CD14-positive monocyte (primary cell): Measurements from ENCODE around the gene ITSN1. TPM values are rescaled to one million over a fixed set of nuclear protein-coding genes. Genes with fewer than 3 reads are reported as not detected.

ENCODE experiments used
- DNase-seq, 3 donors: peaks; one replicate each; pipeline ENCODE4 v3.0.0-alpha.2; 2011 to 2022
- H2AFZ ChIP-seq: 2 replicates; pipeline ENCODE4 v1.6.0; 2012; ENCODE audit warnings: mild to moderate bottlenecking, low read depth, low read length, inconsistent platforms; ENCODE audit not compliant: insufficient read depth, poor library complexity, severe bottlenecking
- H3K27ac ChIP-seq, 2 donors: 1 replicate in 1 of 2; 2 replicates in 1 of 2; pipeline ENCODE4 v1.5.1; 2012 to 2013; ENCODE audit warnings: low read length in 2 of 2, control low read depth in 1 of 2, inconsistent platforms in 1 of 2, low read depth in 1 of 2, mild to moderate bottlenecking in 1 of 2
- H3K27me3 ChIP-seq, 2 donors: one replicate each; pipeline versions ENCODE4 v1.6.0 to v1.6.1; 2011 to 2013; ENCODE audit warnings: low read length in 2 of 2; ENCODE audit not compliant: control insufficient read depth in 2 of 2, insufficient read depth in 2 of 2
- H3K36me3 ChIP-seq, 2 donors: replicated peaks in 1 of 2; 1 replicate in 1 of 2; 2 replicates in 1 of 2; pipeline versions ENCODE4 v1.5.1 to v1.6.1; 2012 to 2013; ENCODE audit warnings: low read length in 2 of 2, control low read depth in 1 of 2, inconsistent platforms in 1 of 2, mild to moderate bottlenecking in 1 of 2; ENCODE audit not compliant: insufficient read depth in 2 of 2, control insufficient read depth in 1 of 2
- H3K4me1 ChIP-seq, 2 donors: 1 replicate in 1 of 2; 2 replicates in 1 of 2; pipeline versions ENCODE4 v1.5.1 to v1.6.1; 2012 to 2013; ENCODE audit warnings: low read length in 2 of 2, control low read depth in 1 of 2, inconsistent platforms in 1 of 2, mild to moderate bottlenecking in 1 of 2, moderate library complexity in 1 of 2; ENCODE audit not compliant: insufficient read depth in 2 of 2, control insufficient read depth in 1 of 2
- H3K4me2 ChIP-seq: replicated peaks from 2 replicates; pipeline ENCODE3; 2012; ENCODE audit warnings: low read length, moderate library complexity, mild to moderate bottlenecking; ENCODE audit not compliant: poor library complexity, severe bottlenecking; ENCODE audit errors: extremely low read depth
- H3K4me3 ChIP-seq, 3 experiments: fragments of 200-600 bp in 1 of 3; sonication (generic) in 1 of 3; replicated peaks in 1 of 3; 1 replicate in 2 of 3; 2 replicates in 1 of 3; pipeline ENCODE4 v1.5.1; 2011 to 2013; ENCODE audit warnings: low read length in 3 of 3, mild to moderate bottlenecking in 3 of 3, control low read depth in 2 of 3, low read depth in 2 of 3, inconsistent platforms in 1 of 3, moderate library complexity in 1 of 3
- H3K79me2 ChIP-seq: 2 replicates; pipeline ENCODE4 v1.6.0; 2012; ENCODE audit warnings: mild to moderate bottlenecking, control low read depth, inconsistent platforms, low read length, moderate library complexity; ENCODE audit not compliant: insufficient read depth
- H3K9ac ChIP-seq: 2 replicates; pipeline ENCODE4 v1.6.0; 2017; ENCODE audit warnings: low read length, mild to moderate bottlenecking; ENCODE audit not compliant: insufficient read depth, poor library complexity, severe bottlenecking
- H3K9me3 ChIP-seq, 2 donors: replicated peaks in 1 of 2; 1 replicate in 1 of 2; 2 replicates in 1 of 2; pipeline versions ENCODE4 v1.5.1 to v1.6.1; 2012 to 2013; ENCODE audit warnings: low read length in 2 of 2, control low read depth in 1 of 2; ENCODE audit not compliant: control insufficient read depth in 1 of 2, insufficient read depth in 1 of 2
- H4K20me1 ChIP-seq: 2 replicates; pipeline ENCODE4 v1.6.0; 2012; ENCODE audit warnings: mild to moderate bottlenecking, low read length, control low read depth, moderate library complexity; ENCODE audit not compliant: insufficient read depth
- H3K27ac Mint-ChIP-seq, 7 donors: one replicate each; pipeline ENCODE4 v1.8.0; 2020; ENCODE audit warnings: mild to moderate bottlenecking in 7 of 7, mixed read lengths in 7 of 7, moderate library complexity in 6 of 7, inconsistent platforms in 2 of 7
- H3K27me3 Mint-ChIP-seq, 3 donors: one replicate each; pipeline ENCODE4 v1.8.0; 2021 to 2022; ENCODE audit warnings: low read depth in 3 of 3, mild to moderate bottlenecking in 3 of 3, mixed read lengths in 3 of 3, moderate library complexity in 3 of 3, inconsistent platforms in 1 of 3
- H3K36me3 Mint-ChIP-seq, 2 donors: one replicate each; pipeline ENCODE4 v1.8.0; 2020; ENCODE audit warnings: mixed read lengths in 2 of 2, inconsistent platforms in 1 of 2, mild to moderate bottlenecking in 1 of 2
- H3K4me1 Mint-ChIP-seq: one replicate; pipeline ENCODE4 v1.8.0; 2020; ENCODE audit warnings: mild to moderate bottlenecking, mixed read lengths
- H3K4me3 Mint-ChIP-seq, 2 donors: one replicate each; pipeline ENCODE4 v1.8.0; 2020; ENCODE audit warnings: mild to moderate bottlenecking in 2 of 2, mixed read lengths in 2 of 2, moderate library complexity in 1 of 2
- H3K9me3 Mint-ChIP-seq, 7 donors: one replicate each; pipeline ENCODE4 v1.8.0; 2020 to 2022; ENCODE audit warnings: mixed read lengths in 7 of 7, mild to moderate bottlenecking in 6 of 7, moderate library complexity in 6 of 7, inconsistent platforms in 2 of 7
- CTCF ChIP-seq: fragments of 200-600 bp; IDR thresholded peaks from one replicate; pipeline ENCODE4 v1.8.0; 2022; ENCODE audit warnings: antibody characterized with exemption, mild to moderate bottlenecking
- WGBS: methylation state at CpG from one replicate; pipeline ENCODE4 v1.1.5; 2013; ENCODE audit warnings: missing lambda C conversion rate; ENCODE audit not compliant: insufficient coverage; 5-methylcytosine and 5-hydroxymethylcytosine counted together
- intact Hi-C, 2 donors: fragments of 100-400 bp; cut with micrococcal nuclease; formaldehyde crosslinking; loops; one replicate each; pipeline versions ENCODE4 v1.15.0 to v1.15.1; 2023
- polyA plus RNA-seq, 3 donors: library from polyadenylated mRNA; depleted of rRNA in 1 of 3; unstranded in 2 of 3; stranded (reverse) in 1 of 3; fragments of 300-500 nt in 2 of 3; fragments of >200 nt in 1 of 3; fragmentation: Illumina TruSeq in 2 of 3; gene quantifications; 1 replicate in 2 of 3; 2 replicates in 1 of 3; pipeline ENCODE4 v1.2.3, GENCODE V29; 2012 to 2021

The ITSN1 gene
- polyA plus RNA-seq, 3 donors = 4.7 to 10.3 (median 5.1) TPM

GRCh38 chr21:33732038-33732437 lies 89.7 kb downstream of the ITSN1 start:
- DNase-seq = no peak
- H3K36me3 ChIP-seq = peaks cover 0 to 7% of the 10 kb centered on the region in 2 donors
- no peak overlapping the region for H3K4me3 ChIP-seq
- no peaks in the 10 kb centered on the region for H3K4me1 ChIP-seq
- H3K9ac ChIP-seq = no peak overlapping the region
- WGBS = no CpG with 5 or more reads among the region's 3 CpGs
- intact Hi-C loops = no loop called here
- Mint-ChIP-seq H3K9me3 (no peaks in the 10 kb centered on the region), H3K4me3 (no peak overlapping the region), H3K36me3 (peaks cover 15 to 20% of the 10 kb centered on the region in 2 donors), H3K27ac (peak overlapping the region in 1 of 7 donors; percentile 23), H3K4me1 (peaks cover 4% of the 10 kb centered on the region), H3K27me3 (peaks cover 0 to 1% (median 0%) of the 10 kb centered on the region in 3 donors)
- no peak overlapping the region for H2AFZ ChIP-seq
- no peaks in the 10 kb centered on the region for H3K27me3 ChIP-seq
- no peak for TF ChIP-seq CTCF
- H3K79me2 ChIP-seq = no peaks in the 10 kb centered on the region
- H4K20me1 ChIP-seq = no peaks in the 10 kb centered on the region
- no peak overlapping the region for H3K4me2 ChIP-seq
- no peak overlapping the region for H3K27ac ChIP-seq
- no peaks in the 10 kb centered on the region for H3K9me3 ChIP-seq

GRCh38 chr21:33733601-33734000 lies 91.3 kb downstream of the ITSN1 start:
- Histone ChIP-seq H3K9ac (no peak overlapping the region), H3K4me2 (no peak overlapping the region), H4K20me1 (no peaks in the 10 kb centered on the region), H3K9me3 (no peaks in the 10 kb centered on the region), H3K36me3 (peaks cover 0 to 7% of the 10 kb centered on the region in 2 donors), H3K79me2 (no peaks in the 10 kb centered on the region), H3K27ac (no peak overlapping the region), H2AFZ (no peak overlapping the region), H3K4me1 (no peaks in the 10 kb centered on the region), H3K27me3 (no peaks in the 10 kb centered on the region), H3K4me3 (no peak overlapping the region)
- WGBS = 60% methylated on average over 1 of the region's 2 CpGs
- intact Hi-C loops = no loop called here
- no peak overlapping the region for H3K4me3 Mint-ChIP-seq
- H3K27me3 Mint-ChIP-seq = peaks cover 0 to 3% (median 0%) of the 10 kb centered on the region in 3 donors
- H3K4me1 Mint-ChIP-seq = peaks cover under 1% of the 10 kb centered on the region
- peak in 1 of 3 donors; percentile 5 for DNase-seq
- no peak for TF ChIP-seq CTCF
- H3K9me3 Mint-ChIP-seq = no peaks in the 10 kb centered on the region
- no peak overlapping the region for H3K27ac Mint-ChIP-seq
- H3K36me3 Mint-ChIP-seq = peaks cover 17% of the 10 kb centered on the region in 2 donors
